Activated naive CD4-positive, alpha-beta T cell (primary cell): ENCODE measurements around the gene MYL10.
"Not testable (repeated sequence)": the region's sequence is repeated elsewhere in the genome, so short reads cannot be mapped to it uniquely, and the experiment has no call there.

Source experiments
- DNase-seq, 4 experiments: peaks; one replicate each; lab custom pipeline; 2025; lab: John Stamatoyannopoulos, UW

MYL10 gene

DNA sequence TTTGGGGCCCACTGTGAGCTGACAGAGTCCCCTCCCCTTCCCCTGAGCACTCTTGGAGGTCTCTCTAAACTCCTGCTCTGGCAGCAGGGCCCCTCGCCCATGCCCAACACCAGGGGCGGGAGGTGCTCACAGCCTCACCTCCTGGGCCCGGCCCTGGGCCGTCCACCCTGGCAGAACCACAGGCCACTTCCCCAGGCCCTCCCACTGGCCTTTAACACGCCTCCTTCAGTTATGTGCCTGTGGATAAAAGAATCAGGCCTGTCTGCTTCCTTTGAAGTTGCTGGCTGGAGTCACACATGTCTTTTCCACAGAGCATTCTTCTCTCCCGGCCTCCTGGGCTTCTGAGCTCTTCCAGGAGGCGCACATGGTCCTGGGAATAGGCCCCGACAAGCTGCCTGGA, 10.2 kb downstream of the MYL10 start:
- DNase-seq = no peak

DNA sequence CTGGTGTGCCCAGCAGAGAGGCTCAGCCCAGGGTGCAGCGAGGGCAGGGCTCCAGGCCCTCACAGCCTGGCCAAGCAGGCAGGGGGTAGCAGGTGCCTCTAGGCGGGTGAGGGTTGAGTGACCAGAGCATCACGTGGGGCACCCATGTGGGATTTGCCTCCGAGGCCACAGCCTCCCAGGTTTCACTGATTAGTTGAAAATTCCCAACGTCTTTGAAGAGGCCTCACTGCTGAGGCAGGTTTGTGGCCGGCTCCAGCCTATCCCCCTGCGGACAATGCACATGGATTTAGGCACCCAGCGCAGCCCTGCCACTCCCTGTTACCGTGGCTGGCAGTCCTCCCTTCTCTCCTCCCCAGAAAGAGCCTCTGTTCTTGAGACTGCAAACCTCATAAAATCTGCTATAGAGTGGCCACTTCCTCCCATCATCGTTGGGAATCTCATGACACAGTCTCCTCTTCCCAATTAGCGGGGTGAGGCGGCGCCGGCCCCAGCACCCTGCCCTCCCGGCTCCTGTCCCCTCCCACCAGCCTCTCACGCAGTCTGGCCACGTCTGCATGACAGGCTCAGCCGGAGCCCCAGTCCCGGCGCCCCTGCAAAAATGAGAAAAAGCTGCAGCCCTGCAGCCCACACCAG, 10.8 kb downstream of the MYL10 start:
- no peak for DNase-seq

DNA sequence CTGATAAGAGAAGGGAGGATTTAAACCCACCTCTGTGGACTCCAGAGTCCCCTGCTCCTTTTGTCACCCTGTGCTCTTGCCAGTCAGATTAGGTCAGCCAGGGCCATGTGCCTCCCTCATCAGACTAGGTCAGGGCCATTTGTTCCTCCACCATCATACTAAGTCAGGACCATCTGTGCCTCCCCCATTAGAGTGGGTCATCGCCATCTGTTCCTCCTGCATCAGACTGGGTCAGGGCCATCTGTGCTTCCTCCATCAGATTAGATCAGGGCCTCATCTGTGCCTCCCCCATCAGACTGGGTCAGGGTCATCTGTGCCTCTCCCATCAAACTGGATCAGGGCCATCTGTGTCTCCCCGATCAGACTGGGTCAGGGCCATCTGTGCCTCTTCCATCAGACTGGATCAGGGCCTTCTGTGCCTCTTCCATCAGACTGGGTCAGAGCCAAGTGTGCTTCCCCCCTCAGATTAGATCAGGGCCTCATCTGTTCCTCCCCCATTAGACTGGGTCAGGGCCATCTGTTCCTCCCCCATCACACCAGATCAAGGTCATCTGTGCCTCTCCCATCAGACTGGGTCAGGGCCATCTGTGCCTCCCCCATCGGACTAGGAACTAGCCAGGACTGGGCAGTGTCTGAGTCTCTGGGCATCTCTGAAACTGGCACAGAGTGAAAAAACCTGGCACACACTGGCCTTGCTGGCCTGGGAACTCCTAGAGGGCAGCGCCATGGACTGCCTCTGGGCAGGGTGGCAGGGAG, 11.5 kb downstream of the MYL10 start:
- no peak for DNase-seq

GRCh38 chr7:101615446-101615845, 13.7 kb downstream of the MYL10 start:
- no peak for DNase-seq

DNA sequence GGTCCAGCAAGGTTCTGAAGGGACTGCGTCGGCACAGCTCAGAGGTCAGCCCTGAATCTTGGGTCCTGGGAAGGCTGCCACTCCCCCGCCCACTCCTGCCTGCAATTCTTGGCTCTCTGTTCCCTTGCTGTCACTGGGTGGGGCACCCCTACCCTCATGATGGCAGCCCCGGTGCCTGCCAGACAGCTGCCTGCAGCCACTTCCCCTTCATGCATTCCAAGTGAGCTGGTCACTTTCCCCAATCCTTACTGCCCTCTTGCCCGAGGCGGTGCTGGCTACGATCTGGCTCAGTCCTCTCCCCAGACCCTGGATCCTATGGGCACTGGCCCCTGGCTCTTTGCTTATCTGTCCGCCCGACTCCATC, 14.2 kb downstream of the MYL10 start:
- DNase-seq = no peak

- no peak for DNase-seq
Measured at GRCh38 chr7:101614098-101614938, 14.8 kb downstream of the MYL10 start.

- DNase-seq = no peak
Measured at GRCh38 chr7:101612885-101613515, 16.1 kb downstream of the MYL10 start.

GRCh38 chr7:101608772-101609713, 20.1 kb downstream of the MYL10 start:
- DNase-seq = no peak

DNA sequence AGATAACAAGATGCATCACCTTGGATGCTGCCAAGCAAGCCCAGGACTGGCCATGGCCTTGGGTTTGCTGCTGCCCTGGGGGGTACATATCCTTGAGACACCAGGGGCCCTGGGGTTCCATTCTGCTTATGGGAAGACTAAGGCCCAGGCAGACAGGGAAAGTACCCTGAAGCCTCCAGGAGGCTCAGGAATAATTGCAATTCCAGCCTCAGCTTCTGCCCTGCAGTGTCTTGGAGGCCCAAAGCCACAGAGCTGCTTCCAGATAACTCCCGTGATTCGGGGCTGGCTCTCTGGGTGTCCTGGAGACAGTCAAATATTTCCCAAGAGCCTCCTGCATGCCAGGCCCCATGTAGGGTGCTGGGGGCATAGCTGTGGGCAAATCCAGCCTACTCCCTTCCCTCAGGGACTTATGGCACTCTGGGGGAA, 22.6 kb downstream of the MYL10 start:
- no peak for DNase-seq

DNA sequence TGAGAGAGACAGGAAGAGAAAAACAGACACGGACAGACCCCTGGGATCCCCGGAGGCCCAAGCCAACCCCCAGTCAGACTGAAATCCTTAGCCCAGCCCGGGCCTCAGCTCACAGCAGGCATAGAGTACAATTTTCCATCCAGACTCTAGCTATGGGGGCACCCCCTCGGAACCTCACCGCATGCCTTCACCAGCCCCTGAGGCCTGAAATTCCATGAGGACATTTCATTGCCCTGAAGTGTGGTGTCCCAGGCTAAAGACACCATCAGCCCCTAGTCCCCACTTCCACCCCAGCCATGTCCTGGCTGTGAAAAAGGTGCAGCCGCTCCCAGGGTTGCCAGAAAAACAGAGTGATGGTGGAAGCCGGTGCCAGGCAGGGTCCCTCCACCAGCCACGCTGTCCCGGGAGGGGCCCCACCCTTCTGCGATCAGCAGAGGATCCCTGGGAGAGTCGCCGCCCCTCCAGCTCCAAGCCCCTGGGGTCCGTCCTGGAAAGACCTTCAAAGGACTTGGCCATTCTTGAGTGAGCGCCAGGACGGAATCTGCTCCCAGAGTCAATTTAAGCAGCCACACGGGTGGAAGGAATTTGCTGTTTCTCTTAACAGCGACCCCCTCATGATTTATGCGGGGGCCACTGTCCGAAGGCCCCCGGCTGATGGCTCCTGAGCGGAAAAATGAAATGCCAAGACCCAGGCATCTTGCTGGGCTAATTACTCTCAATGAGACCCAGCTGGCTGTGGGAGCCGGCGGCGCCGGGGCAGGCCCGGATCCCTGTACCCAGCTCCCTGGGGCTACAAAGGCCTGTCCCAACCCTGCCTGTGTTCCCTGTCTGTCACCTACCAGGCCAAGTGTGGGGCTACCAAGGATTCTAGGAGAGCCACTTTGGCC, 23.2 kb downstream of the MYL10 start:
- DNase-seq = no peak

DNA sequence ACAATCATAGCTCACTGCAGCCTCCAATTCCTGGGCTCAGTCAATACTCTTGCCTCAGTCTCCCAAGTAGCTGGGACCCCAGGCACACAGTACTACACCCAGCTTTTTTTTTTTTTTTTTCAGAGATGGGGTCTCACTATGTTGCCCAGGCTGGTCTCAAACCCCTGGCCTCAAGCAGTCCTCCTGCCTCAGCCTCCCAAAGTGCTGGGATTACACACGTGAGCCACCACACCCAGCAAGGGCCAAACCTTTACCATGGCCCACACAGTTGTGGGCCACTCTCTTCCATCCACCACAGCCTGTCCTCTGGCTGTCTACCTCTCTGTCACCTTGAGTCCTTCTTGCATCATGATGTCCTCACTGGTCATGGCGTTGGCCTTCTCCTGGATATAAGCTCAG, 24.2 kb downstream of the MYL10 start:
- DNase-seq = not testable (repeated sequence)

DNA sequence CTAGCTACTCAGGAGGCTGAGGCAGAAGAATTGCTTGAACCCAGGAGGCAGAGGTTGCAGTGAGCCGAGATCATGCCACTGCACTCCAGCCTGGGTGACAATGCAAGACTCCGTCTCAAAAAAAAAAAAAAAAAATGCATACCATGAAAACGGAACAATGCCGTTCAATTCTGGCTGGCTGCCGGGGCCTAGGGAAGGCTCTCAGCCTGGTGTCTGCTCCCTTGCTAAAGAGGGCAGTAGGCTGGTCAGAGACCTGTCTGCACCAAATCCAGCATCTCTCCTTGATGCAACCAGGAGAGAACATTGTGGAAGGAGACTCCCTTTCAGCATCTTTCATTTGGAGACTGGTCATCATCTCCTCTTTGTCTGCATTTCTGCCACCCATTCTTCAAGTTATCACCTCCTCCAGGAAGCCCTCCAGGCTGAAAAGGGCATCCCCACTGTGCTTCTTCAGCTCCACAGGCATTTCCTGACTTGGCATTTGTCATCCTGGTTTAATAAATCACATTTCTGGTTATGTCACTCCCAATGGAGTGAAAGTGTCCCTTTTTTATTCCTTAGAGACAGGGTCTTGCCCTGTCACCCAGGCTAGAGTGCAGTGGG, 24.7 kb downstream of the MYL10 start:
- DNase-seq = no peak

- DNase-seq = peak; percentile 15 to 57 (median 38)
Measured at GRCh38 chr7:101602484-101603241, 26.4 kb downstream of the MYL10 start.

DNA sequence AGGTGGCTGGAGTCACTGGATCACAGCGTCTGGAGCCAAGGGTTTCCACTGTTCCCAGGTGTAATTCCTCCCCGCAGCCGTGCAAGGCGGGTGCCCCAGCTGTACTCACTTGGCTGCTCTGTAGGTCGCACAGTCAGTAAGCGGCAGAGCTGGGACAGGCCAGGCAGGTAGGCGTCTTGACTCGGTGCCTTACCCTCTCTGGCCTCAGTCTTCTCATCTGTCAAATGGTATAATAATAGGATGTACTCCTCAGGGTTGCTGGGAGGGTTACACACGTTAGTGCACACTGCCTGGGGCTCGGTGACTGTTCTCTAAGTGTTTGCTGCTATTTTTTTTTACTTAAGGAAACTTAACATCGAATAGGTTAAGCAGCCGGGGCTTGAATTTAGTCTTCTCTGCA, 27.0 kb downstream of the MYL10 start:
- no peak for DNase-seq

- no peak for DNase-seq
Measured at GRCh38 chr7:101599787-101600186, 29.3 kb downstream of the MYL10 start.

GRCh38 chr7:101598986-101599771, 29.9 kb downstream of the MYL10 start:
- no peak for DNase-seq

- no peak for DNase-seq
Measured at GRCh38 chr7:101598422-101598985, 30.6 kb downstream of the MYL10 start.

DNA sequence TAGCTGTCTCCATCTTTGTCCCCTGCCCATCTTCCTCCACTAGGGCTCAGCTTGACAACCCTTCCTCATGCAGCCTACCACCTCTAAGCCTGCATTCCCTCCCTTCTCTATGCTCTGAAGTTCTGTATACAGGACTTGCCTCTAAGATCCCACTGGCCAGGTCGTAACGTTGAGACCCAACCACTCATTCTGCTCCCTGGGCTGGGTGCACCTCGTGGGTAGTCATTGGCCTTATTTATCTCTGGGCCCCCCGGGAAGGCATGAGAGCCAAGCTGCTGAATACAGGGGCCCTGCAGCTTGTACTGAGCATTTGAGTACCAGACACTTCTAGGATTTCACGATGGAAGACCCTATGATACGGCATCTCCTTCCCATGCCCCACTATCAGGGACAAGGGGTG, 31.2 kb downstream of the MYL10 start:
- no peak for DNase-seq
